Mesothelial cell of epicardium (in vitro differentiated cells): Measurements from ENCODE around the gene ZNF414. TPM values are rescaled to one million over a fixed set of nuclear protein-coding genes. Genes with fewer than 3 reads are reported as not detected.

Source experiments
- DNase-seq, 2 experiments: peaks; one replicate each; pipeline ENCODE4 v3.0.0; 2021; ENCODE audit warnings: low spot score in 2 of 2; ENCODE audit not compliant: unreplicated experiment in 2 of 2
- H3K27ac Mint-ChIP-seq: 2 replicates; pipeline ENCODE4 v1.8.0; 2021; ENCODE audit warnings: mixed read lengths
- H3K27me3 Mint-ChIP-seq: 2 replicates; pipeline ENCODE4 v1.8.0; 2021; ENCODE audit warnings: low read depth, mixed read lengths
- H3K36me3 Mint-ChIP-seq: 2 replicates; pipeline ENCODE4 v1.8.0; 2021; ENCODE audit warnings: mixed read lengths
- H3K4me1 Mint-ChIP-seq: 2 replicates; pipeline ENCODE4 v1.8.0; 2021; ENCODE audit warnings: mixed read lengths
- H3K4me3 Mint-ChIP-seq: 2 replicates; pipeline ENCODE4 v1.8.0; 2021; ENCODE audit warnings: mild to moderate bottlenecking, moderate library complexity, mixed read lengths
- H3K9me3 Mint-ChIP-seq: 2 replicates; pipeline ENCODE4 v1.8.0; 2021; ENCODE audit warnings: mixed read lengths
- CTCF ChIP-seq: fragments of 200-600 bp; sonication (generic); IDR thresholded peaks from one replicate; pipeline ENCODE4 v1.5.0; 2021; ENCODE audit warnings: antibody characterized with exemption; ENCODE audit not compliant: unreplicated experiment
- total RNA-seq: library from RNA; stranded (reverse); gene quantifications from 3 replicates; pipeline ENCODE4 v1.2.1, GENCODE V29; 2021

The ZNF414 gene
- total RNA-seq, 1 donor from 2014 or later: 35.5 TPM

GRCh38 chr19:8552810-8553209 lies 38.8 kb upstream of the ZNF414 start:
- no peaks in the 10 kb centered on the region for H3K9me3 Mint-ChIP-seq
- H3K27me3 Mint-ChIP-seq: no peaks in the 10 kb centered on the region
- H3K36me3 Mint-ChIP-seq: peaks cover 8% of the 10 kb centered on the region
- no peak overlapping the region for H3K27ac Mint-ChIP-seq
- no peak for DNase-seq
- TF ChIP-seq CTCF: no peak
- no peaks in the 10 kb centered on the region for H3K4me1 Mint-ChIP-seq
- no peak overlapping the region for H3K4me3 Mint-ChIP-seq

DNA sequence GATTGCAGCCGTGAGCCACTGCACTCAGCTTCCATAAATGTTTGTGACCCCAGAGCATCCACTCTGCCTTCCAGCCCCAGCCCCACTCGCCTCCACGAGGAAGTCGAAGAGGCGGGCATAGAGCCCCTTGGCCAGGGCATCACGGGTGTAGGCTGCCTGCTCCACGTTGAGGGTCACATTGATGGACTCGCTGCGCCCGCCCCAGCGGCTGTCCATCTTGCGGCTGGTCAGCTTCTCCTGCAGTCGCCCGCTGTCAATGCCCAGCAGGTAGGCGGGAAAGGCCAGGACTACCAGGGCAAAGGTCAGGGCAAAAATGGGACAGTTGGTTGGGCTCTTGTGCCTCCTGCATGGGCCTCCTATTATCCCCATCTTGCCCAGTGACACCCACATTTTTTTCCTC lies 36.1 kb upstream of the ZNF414 start:
- Mint-ChIP-seq H3K27ac (no peak overlapping the region), H3K36me3 (peaks cover 20% of the 10 kb centered on the region), H3K4me3 (no peak overlapping the region), H3K4me1 (no peaks in the 10 kb centered on the region), H3K9me3 (no peaks in the 10 kb centered on the region), H3K27me3 (no peaks in the 10 kb centered on the region)
- TF ChIP-seq CTCF: no peak
- DNase-seq: no peak

DNA sequence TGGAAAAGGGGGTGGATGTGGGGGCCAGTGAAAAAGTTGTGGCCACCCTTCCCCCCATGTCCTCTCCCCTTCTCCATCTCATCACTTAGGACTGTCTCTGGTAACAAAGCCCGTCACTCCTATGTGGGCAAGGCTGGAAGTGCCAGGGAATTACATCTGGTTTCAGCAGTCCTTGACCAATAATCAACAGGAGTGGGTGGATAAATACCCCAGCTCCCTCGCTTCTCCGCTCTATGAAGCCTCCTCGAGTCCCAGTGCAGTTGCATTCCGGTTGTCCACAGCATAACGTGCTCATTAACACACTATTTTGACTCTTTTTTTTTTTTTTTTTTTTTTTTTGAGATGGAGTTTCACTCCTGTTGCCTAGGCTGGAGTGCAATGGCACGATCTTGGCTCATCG lies 31.8 kb upstream of the ZNF414 start:
- Mint-ChIP-seq H3K9me3 (no peaks in the 10 kb centered on the region), H3K27me3 (no peaks in the 10 kb centered on the region), H3K36me3 (peaks cover 20% of the 10 kb centered on the region), H3K4me3 (no peak overlapping the region), H3K27ac (no peak overlapping the region), H3K4me1 (no peaks in the 10 kb centered on the region)
- no peak for TF ChIP-seq CTCF
- DNase-seq: no peak

DNA sequence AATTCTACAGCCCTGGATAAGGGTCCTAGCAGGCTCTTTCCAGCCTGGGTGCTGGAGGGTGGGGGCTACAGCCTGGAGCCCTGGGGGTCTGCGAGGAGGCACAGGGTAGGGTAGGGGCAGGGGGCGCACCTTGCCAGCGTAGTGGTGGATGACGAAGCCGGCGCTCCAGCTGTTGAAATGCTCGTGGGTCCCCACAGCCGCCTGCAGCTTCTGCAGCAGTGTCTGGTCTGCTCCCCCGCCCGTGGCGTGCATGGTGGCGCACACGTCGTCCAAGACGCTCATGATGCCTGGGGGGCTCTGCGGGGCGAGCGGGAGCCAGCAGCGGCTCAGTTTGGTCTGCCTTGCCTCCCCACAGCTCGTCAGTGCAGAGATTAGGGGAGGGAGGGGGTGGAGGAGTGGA lies 30.2 kb upstream of the ZNF414 start:
- H3K27me3 Mint-ChIP-seq: no peaks in the 10 kb centered on the region
- no peak for TF ChIP-seq CTCF
- H3K36me3 Mint-ChIP-seq: peaks cover 20% of the 10 kb centered on the region
- DNase-seq: no peak
- no peak overlapping the region for H3K27ac Mint-ChIP-seq
- no peaks in the 10 kb centered on the region for H3K9me3 Mint-ChIP-seq
- no peaks in the 10 kb centered on the region for H3K4me1 Mint-ChIP-seq
- no peak overlapping the region for H3K4me3 Mint-ChIP-seq

DNA sequence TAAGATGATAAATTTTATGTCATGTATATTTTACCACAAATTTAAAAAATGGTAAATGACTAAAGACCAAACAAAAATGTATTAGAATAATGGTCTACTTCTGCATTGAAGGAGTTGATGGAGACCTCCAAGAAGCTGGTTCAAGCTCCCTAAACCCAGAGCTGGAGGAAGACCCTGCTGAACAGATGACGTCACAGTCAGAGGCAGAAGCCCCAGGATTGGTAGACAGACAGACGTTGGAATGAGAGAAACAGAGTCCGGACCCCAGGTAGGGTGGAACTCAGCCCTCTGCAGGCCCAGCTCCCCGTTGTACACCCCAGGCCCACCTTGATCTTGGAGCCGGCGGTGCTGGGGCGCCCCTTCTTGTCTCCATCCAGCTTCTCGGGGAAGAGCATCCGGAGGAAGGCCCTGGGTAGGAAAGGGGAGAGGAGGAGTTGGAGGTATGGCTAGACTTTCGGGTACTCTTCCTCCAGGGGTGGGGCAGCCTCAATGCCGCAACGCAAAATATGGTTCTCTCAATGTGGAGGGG lies 25.7 kb upstream of the ZNF414 start:
- Mint-ChIP-seq H3K4me1 (no peaks in the 10 kb centered on the region), H3K27ac (no peak overlapping the region), H3K27me3 (no peaks in the 10 kb centered on the region), H3K9me3 (no peaks in the 10 kb centered on the region), H3K4me3 (no peak overlapping the region), H3K36me3 (peaks cover 3% of the 10 kb centered on the region)
- DNase-seq: no peak
- TF ChIP-seq CTCF: no peak

DNA sequence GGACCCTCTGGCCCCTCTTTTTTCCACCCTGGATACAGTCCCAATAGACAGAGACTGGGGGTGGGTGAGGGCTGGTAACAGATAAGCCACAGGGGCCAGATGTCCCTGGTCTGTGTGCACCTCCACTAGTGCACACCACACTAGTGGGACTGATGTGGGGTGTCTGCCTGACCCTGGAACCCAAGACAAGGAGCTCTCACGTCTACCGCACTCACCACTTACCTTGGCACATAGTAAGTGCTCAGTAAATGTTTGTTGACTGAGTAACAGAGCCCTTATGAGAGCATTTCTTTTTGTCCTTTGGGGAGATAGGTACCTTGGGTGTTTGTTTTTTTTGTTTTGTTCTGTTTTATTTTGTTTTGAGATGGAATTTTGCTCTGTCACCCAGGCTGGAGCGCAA lies 23.1 kb upstream of the ZNF414 start:
- no peak for DNase-seq
- no peak for TF ChIP-seq CTCF
- no peak overlapping the region for H3K4me3 Mint-ChIP-seq
- H3K4me1 Mint-ChIP-seq: peaks cover 5% of the 10 kb centered on the region
- no peaks in the 10 kb centered on the region for H3K9me3 Mint-ChIP-seq
- H3K36me3 Mint-ChIP-seq: no peaks in the 10 kb centered on the region
- no peaks in the 10 kb centered on the region for H3K27me3 Mint-ChIP-seq
- H3K27ac Mint-ChIP-seq: no peak overlapping the region
